OCI-LY1 (cell line): ENCODE data around the gene PLAAT4.

Experiments
- H2AFZ ChIP-seq: fragments of 200-600 bp; sonication (generic), shearing (Covaris generic); 2 replicates; pipeline ENCODE4 v1.6.0; 2014; ENCODE audit warnings: antibody characterized with exemption, mild to moderate bottlenecking, low read length
- H3F3A ChIP-seq: fragments of 200-600 bp; sonication (generic), shearing (Covaris generic); 2 replicates; pipeline ENCODE4 v1.6.0; 2014; ENCODE audit warnings: mild to moderate bottlenecking, antibody characterized with exemption, low read length, moderate library complexity; ENCODE audit not compliant: insufficient read depth
- H3K27ac ChIP-seq: fragments of 200-600 bp; sonication (generic); 2 replicates; pipeline ENCODE4 v1.5.1; 2014; ENCODE audit warnings: low read length, mixed run types, mild to moderate bottlenecking, low read depth; ENCODE audit not compliant: poor library complexity, severe bottlenecking
- H3K27me3 ChIP-seq: fragments of 200-600 bp; sonication (generic); 2 replicates; pipeline ENCODE4 v1.6.0; 2014; ENCODE audit warnings: antibody characterized with exemption, mild to moderate bottlenecking, low read length, moderate library complexity; ENCODE audit not compliant: insufficient read depth
- H3K36me3 ChIP-seq: fragments of 200-600 bp; sonication (generic); 2 replicates; pipeline ENCODE4 v1.6.1; 2014; ENCODE audit warnings: mild to moderate bottlenecking, antibody characterized with exemption, low read length, moderate library complexity, mixed read lengths; ENCODE audit not compliant: insufficient read depth
- H3K4me1 ChIP-seq: fragments of 200-600 bp; sonication (generic); 2 replicates; pipeline ENCODE4 v1.5.1; 2014; ENCODE audit warnings: mild to moderate bottlenecking, low read length, moderate library complexity; ENCODE audit not compliant: insufficient read depth, severe bottlenecking
- H3K4me2 ChIP-seq: fragments of 200-600 bp; sonication (generic), shearing (Covaris generic); 2 replicates; pipeline ENCODE4 v1.6.1; 2014; ENCODE audit warnings: low read length
- H3K4me3 ChIP-seq: fragments of 200-600 bp; sonication (generic); 2 replicates; pipeline ENCODE4 v1.5.1; 2014; ENCODE audit warnings: low read length, low read depth, mild to moderate bottlenecking, mixed read lengths; ENCODE audit not compliant: poor library complexity, severe bottlenecking
- H3K79me2 ChIP-seq: fragments of 200-600 bp; shearing (Covaris generic); 2 replicates; pipeline ENCODE4 v1.6.1; 2016; ENCODE audit warnings: mixed run types, low read length, mixed read lengths; ENCODE audit not compliant: insufficient read depth
- H3K9ac ChIP-seq: fragments of 200-600 bp; sonication (generic), shearing (Covaris generic); 2 replicates; pipeline ENCODE4 v1.6.1; 2014; ENCODE audit warnings: mild to moderate bottlenecking, low read length, mixed read lengths
- H3K9me2 ChIP-seq: fragments of 200-600 bp; sonication (generic), shearing (Covaris generic); 2 replicates; pipeline ENCODE4 v1.6.1; 2014; ENCODE audit warnings: low read depth, mild to moderate bottlenecking, low read length, mixed read lengths
- H3K9me3 ChIP-seq: fragments of 200-600 bp; shearing (Covaris generic); 2 replicates; pipeline ENCODE4 v1.6.1; 2014; ENCODE audit warnings: low read length, mixed read lengths
- H4K20me1 ChIP-seq: fragments of 200-600 bp; sonication (generic), shearing (Covaris generic); 2 replicates; pipeline ENCODE4 v1.6.0; 2016; ENCODE audit warnings: mild to moderate bottlenecking, low read length; ENCODE audit not compliant: insufficient read depth
- EZH2 ChIP-seq: fragments of 200-600 bp; sonication (generic), shearing (Covaris generic); IDR thresholded peaks from 2 replicates; pipeline ENCODE4 v1.8.0; 2017; ENCODE audit warnings: borderline replicate concordance, mixed run types, mild to moderate bottlenecking, antibody characterized with exemption, low read length, moderate library complexity, mixed read lengths
- TF ChIP-seq, protein P1 (sequence below): fragments of 200-600 bp; sonication (generic), shearing (Covaris generic); IDR thresholded peaks from 2 replicates; pipeline ENCODE4 v1.5.1; 2017; ENCODE audit warnings: mild to moderate bottlenecking, antibody characterized with exemption, low read length, moderate library complexity, mixed read lengths

The PLAAT4 gene

DNA sequence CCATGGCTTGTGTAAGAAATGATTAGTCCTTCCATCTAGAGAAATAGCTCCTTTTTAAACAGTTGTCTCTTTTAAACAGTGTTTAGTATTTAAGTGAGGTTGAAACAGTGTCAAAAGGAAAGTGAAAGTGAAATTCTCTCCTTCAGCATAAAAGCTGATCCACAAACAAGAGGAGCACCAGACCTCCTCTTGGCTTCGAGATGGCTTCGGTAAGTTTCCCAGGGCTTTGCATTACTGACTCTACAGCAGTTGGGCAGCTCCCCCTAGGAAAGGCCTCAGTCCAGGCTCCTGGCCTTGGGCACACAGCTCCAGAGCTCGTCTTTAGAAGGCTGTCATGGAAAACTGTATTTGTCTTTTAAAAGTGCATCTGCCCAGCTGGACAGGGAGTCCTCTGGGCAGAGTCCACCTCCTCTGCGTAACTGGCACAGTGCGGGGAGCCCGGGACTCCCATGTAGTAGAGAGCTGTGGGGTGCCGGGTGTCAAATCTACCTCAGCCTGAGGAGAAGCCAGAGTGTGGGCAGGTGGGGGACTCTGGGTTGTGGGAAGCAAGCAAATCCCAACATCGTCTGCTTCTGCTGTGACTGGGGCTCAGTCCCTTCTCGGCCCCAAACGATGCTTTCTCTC is at the start of gene PLAAT4:
Gene PLAAT4, plus strand, starts transcription at position 140 of the 624 bp plus-strand sequence. Its CDS starts 61 bp downstream, at position 201.
- Histone ChIP-seq H3K27ac (no peak within 1 kb of the TSS), H3K4me3 (peak within 1 kb of the TSS; percentile 21), H3K4me2 (peak within 1 kb of the TSS; percentile 46), H3K79me2 (no peaks in the 10 kb centered on the region), H3K9me2 (no peaks in the 10 kb centered on the region), H2AFZ (peak within 1 kb of the TSS; percentile 23), H3K27me3 (no peaks in the 10 kb centered on the region), H4K20me1 (no peaks in the 10 kb centered on the region), H3K9me3 (no peaks in the 10 kb centered on the region), H3K36me3 (no peaks in the 10 kb centered on the region), H3K4me1 (peaks cover 11% of the 10 kb centered on the region), H3K9ac (no peak within 1 kb of the TSS; the same call in 1 of the 2 replicates), H3F3A (no peaks in the 10 kb centered on the region)
- TF ChIP-seq, protein P1, sequence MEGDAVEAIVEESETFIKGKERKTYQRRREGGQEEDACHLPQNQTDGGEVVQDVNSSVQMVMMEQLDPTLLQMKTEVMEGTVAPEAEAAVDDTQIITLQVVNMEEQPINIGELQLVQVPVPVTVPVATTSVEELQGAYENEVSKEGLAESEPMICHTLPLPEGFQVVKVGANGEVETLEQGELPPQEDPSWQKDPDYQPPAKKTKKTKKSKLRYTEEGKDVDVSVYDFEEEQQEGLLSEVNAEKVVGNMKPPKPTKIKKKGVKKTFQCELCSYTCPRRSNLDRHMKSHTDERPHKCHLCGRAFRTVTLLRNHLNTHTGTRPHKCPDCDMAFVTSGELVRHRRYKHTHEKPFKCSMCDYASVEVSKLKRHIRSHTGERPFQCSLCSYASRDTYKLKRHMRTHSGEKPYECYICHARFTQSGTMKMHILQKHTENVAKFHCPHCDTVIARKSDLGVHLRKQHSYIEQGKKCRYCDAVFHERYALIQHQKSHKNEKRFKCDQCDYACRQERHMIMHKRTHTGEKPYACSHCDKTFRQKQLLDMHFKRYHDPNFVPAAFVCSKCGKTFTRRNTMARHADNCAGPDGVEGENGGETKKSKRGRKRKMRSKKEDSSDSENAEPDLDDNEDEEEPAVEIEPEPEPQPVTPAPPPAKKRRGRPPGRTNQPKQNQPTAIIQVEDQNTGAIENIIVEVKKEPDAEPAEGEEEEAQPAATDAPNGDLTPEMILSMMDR: no peak

GRCh38 chr11:63488789-63489188 is 47.8 kb upstream of the PLAAT4 start:
- TF ChIP-seq, protein P1: no peak
- no peak for TF ChIP-seq EZH2
- Histone ChIP-seq H3K9me3 (no peaks in the 10 kb centered on the region), H3K27ac (no peak overlapping the region), H4K20me1 (no peaks in the 10 kb centered on the region), H3K4me3 (no peak overlapping the region), H3K9ac (no peak overlapping the region), H3K79me2 (no peaks in the 10 kb centered on the region), H3K36me3 (no peaks in the 10 kb centered on the region), H3K27me3 (no peaks in the 10 kb centered on the region), H3K4me2 (no peak overlapping the region), H2AFZ (no peak overlapping the region), H3K4me1 (no peaks in the 10 kb centered on the region), H3K9me2 (no peaks in the 10 kb centered on the region), H3F3A (no peaks in the 10 kb centered on the region)

DNA sequence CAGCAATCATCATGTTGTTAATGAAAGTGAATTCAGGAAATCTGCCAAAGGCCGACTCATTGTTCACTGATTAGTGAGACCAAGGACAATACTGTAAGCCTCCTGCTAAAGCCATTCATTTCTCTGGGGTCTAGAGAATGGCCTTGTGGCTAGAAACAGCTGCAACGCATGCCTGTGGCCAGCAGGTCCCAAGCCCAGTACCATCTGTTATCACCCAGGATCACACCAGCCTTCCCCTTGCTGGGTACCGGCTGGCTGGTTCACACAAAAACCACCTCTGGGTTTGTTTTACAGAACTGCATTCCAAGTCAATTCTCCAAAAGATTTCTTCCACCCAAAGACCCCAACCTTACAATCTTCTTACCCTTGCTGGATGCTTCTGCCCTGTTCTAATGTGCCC is 46.7 kb upstream of the PLAAT4 start:
- Histone ChIP-seq H3F3A (no peaks in the 10 kb centered on the region), H3K27ac (no peak overlapping the region), H3K27me3 (no peaks in the 10 kb centered on the region), H3K4me2 (no peak overlapping the region), H3K36me3 (no peaks in the 10 kb centered on the region), H3K4me3 (no peak overlapping the region), H3K9ac (no peak overlapping the region), H3K9me3 (no peaks in the 10 kb centered on the region), H3K79me2 (no peaks in the 10 kb centered on the region), H4K20me1 (no peaks in the 10 kb centered on the region), H2AFZ (no peak overlapping the region), H3K9me2 (no peaks in the 10 kb centered on the region), H3K4me1 (no peaks in the 10 kb centered on the region)
- TF ChIP-seq, protein P1: no peak
- TF ChIP-seq EZH2: no peak
